Lung (tissue), 12 donors: ENCODE results near the gene SNX27. TPM values are rescaled to one million over a fixed set of nuclear protein-coding genes. Genes with fewer than 3 reads are reported as not detected.
A peak's percentile ranks its signal among the peaks of the same experiment; 100 is the strongest.
"Not testable (repeated sequence)": the region's sequence is repeated elsewhere in the genome, so short reads cannot be mapped to it uniquely, and the experiment has no call there.

Source experiments
- ATAC-seq: fragments of 200-7000 bp; cut with Tn5 transposase; one replicate; pipeline ENCODE4 v1.9.1; 2020; ENCODE audit warnings: moderate number of reproducible peaks; ENCODE audit not compliant: insufficient read depth, low FRiP score
- DNase-seq, 3 donors: peaks; one replicate each; pipeline ENCODE4 v3.0.0-alpha.2; 2013 to 2017
- H3K27ac ChIP-seq, 2 donors: one replicate each; pipeline ENCODE4 v1.5.1; 2013; ENCODE audit warnings: mild to moderate bottlenecking in 2 of 2, moderate library complexity in 2 of 2, control low read depth in 1 of 2, inconsistent platforms in 1 of 2, low read depth in 1 of 2, low read length in 1 of 2
- H3K27me3 ChIP-seq, 3 donors: one replicate each; pipeline ENCODE4 v1.5.1; 2013; ENCODE audit warnings: low read length in 2 of 3; ENCODE audit not compliant: control insufficient read depth in 3 of 3, insufficient read depth in 3 of 3
- H3K36me3 ChIP-seq, 4 donors: one replicate each; pipeline ENCODE4 v1.5.1; 2013; ENCODE audit warnings: low read length in 4 of 4, mild to moderate bottlenecking in 1 of 4, moderate library complexity in 1 of 4; ENCODE audit not compliant: control insufficient read depth in 4 of 4, insufficient read depth in 4 of 4
- H3K4me1 ChIP-seq, 5 donors: one replicate each; pipeline ENCODE4 v1.5.1; 2013; ENCODE audit warnings: low read length in 5 of 5, mild to moderate bottlenecking in 2 of 5, moderate library complexity in 1 of 5; ENCODE audit not compliant: control insufficient read depth in 5 of 5, insufficient read depth in 5 of 5
- H3K4me3 ChIP-seq: one replicate; pipeline ENCODE4 v1.5.1; 2013; ENCODE audit warnings: mild to moderate bottlenecking, control low read depth, moderate library complexity
- H3K9ac ChIP-seq, 2 donors: one replicate each; pipeline ENCODE4 v1.5.1; 2013; ENCODE audit warnings: low read length in 2 of 2, control low read depth in 1 of 2; ENCODE audit not compliant: insufficient read depth in 1 of 2
- H3K9me3 ChIP-seq, 4 donors: one replicate each; pipeline ENCODE4 v1.5.1; 2013; ENCODE audit warnings: low read length in 3 of 4, mild to moderate bottlenecking in 1 of 4, moderate library complexity in 1 of 4; ENCODE audit not compliant: control insufficient read depth in 4 of 4, insufficient read depth in 3 of 4
- WGBS, 2 donors: extraction: QIAGEN DNeasy Blood & Tissue Kit; methylation state at CpG; one replicate each; pipeline ENCODE4 v1.1.7; 2013; 5-methylcytosine and 5-hydroxymethylcytosine counted together
- polyA plus RNA-seq, 2 donors: library from polyadenylated mRNA; stranded (reverse); fragments of 200-250 nt; gene quantifications; one replicate each; pipeline ENCODE4 v1.2.1, GENCODE V29; 2013
- total RNA-seq, 2 donors: library from RNA; depleted of rRNA in 1 of 2; stranded (reverse); fragments of >200 nt in 1 of 2; gene quantifications; one replicate each; pipeline ENCODE4 v1.2.1, GENCODE V29; 2014 to 2021
- TF ChIP-seq, protein P1 (sequence below): IDR thresholded peaks from 2 replicates; pipeline ENCODE4 v1.5.1; 2012; ENCODE audit warnings: mild to moderate bottlenecking; ENCODE audit errors: control extremely low read depth, extremely low read depth
- donor health status: control.
- donor health status: control.
- donor health status: Bipolar disorder and iron deficiency.
- donor health status: healthy.
- donor health status: DM: yes; HTN: yes; CAD: no.

The SNX27 gene
- total and polyA plus RNA-seq, 4 donors, result 12.1 to 63.7 (median 26.5) TPM

DNA sequence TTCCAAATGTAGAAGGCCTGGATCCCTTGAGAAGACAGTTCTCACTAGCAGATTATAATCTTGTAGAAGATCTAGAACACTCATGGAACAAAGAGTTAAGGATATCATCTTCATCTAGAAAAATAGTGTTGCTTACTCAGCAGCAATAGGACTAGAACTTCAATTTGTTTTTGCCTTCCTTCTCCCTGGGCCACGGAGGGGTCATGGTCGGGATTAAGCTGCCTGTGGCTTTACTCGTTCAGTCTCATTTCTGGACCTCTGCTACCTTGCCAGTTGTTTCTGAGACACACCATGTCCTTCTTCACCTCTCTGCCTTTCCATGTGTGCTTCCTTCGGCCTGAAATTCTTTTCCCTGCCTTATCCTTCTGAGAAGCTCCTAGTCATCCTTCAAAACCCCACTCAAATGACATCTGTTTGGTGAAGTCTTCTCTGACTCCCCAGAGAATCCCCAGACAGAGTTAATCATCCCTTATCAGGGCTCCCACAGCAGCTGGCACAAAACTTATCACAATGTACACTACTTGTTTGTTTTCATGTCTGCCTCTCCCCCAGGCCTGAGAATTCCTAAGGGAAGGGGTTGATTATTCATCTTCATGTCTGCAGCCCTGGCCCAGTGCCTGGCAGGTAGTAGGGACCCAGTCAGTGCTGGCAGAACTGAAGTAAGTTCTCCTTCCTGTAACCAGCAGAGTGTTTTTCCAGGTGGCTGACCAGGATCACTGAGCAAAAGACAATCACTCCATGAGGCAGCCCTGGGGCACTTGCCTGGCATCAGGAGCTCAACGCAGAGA lies 15.5 kb upstream of the SNX27 start:
- TF ChIP-seq, protein P1, sequence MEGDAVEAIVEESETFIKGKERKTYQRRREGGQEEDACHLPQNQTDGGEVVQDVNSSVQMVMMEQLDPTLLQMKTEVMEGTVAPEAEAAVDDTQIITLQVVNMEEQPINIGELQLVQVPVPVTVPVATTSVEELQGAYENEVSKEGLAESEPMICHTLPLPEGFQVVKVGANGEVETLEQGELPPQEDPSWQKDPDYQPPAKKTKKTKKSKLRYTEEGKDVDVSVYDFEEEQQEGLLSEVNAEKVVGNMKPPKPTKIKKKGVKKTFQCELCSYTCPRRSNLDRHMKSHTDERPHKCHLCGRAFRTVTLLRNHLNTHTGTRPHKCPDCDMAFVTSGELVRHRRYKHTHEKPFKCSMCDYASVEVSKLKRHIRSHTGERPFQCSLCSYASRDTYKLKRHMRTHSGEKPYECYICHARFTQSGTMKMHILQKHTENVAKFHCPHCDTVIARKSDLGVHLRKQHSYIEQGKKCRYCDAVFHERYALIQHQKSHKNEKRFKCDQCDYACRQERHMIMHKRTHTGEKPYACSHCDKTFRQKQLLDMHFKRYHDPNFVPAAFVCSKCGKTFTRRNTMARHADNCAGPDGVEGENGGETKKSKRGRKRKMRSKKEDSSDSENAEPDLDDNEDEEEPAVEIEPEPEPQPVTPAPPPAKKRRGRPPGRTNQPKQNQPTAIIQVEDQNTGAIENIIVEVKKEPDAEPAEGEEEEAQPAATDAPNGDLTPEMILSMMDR, result no peak
- no peaks in the 10 kb centered on the region for H3K36me3 ChIP-seq
- DNase-seq (no peak), ATAC-seq (no peak)
- WGBS, 2 donors, result 87 to 90% methylated on average over 5 of the region's 5 CpGs
- H3K4me3 ChIP-seq, result no peak overlapping the region
- H3K4me1 ChIP-seq, result peaks cover 0 to 3% (median 0%) of the 10 kb centered on the region in 5 donors
- no peak overlapping the region for H3K27ac ChIP-seq
- no peak overlapping the region for H3K9ac ChIP-seq
- H3K27me3 ChIP-seq, result peaks cover 0 to 2% (median 0%) of the 10 kb centered on the region in 3 donors
- no peaks in the 10 kb centered on the region for H3K9me3 ChIP-seq

DNA sequence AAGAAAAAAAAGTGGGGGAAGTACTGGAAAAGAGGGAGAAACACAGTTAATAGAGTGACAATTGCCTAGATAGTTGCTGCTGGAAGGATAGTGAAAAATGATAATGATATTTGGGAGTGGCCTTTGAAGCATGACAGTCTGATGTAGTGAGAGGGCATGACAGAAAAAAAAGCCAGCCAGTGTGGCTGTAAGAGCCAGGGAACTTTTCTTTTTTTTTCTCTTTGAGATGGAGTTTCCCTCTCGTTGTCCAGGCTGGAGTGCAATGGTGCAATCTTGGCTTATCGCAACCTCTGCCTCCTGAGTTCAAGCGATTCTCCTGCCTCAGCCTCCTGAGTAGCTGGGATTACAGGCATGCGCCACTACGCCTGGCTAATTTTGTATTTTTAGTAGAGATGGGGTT lies 9.3 kb upstream of the SNX27 start:
- not testable (repeated sequence) for H3K9me3 ChIP-seq, H3K27ac ChIP-seq, H3K9ac ChIP-seq, DNase-seq, ATAC-seq, H3K27me3 ChIP-seq, H3K36me3 ChIP-seq, H3K4me3 ChIP-seq, H3K4me1 ChIP-seq
- 66 to 72% methylated on average over 5 of the region's 5 CpGs for WGBS, 2 donors

DNA sequence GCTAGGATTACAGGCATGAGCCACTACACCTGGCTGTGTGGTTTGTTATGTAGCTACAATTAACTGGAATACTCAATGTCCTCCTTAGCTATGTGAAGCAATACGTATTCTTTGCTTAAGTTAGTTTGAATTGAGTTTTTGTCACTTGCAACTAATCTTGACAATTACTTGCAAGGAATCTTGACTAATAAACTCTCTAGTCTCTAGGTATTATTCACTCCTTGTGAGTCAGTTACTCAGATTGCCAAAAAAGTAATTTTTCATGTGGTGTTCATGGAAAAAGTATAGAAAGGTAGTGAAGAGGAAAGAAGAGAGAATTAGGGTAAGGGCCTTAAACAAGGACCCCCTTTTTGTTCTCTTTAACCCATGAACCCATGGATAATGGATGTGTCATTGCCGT lies 7.6 kb upstream of the SNX27 start:
- Histone ChIP-seq H3K36me3 (no peaks in the 10 kb centered on the region), H3K9me3 (peaks cover 0 to 4% (median 0%) of the 10 kb centered on the region in 4 donors), H3K4me1 (peaks cover 0 to 3% (median 0%) of the 10 kb centered on the region in 5 donors), H3K27ac (no peak overlapping the region), H3K27me3 (peaks cover 0 to 3% (median 0%) of the 10 kb centered on the region in 3 donors), H3K9ac (no peak overlapping the region), H3K4me3 (no peak overlapping the region)
- DNase-seq, result no peak
- no peak for ATAC-seq
- TF ChIP-seq, protein P1, result no peak
- 83 to 85% methylated on average over 2 of the region's 2 CpGs for WGBS, 2 donors

DNA sequence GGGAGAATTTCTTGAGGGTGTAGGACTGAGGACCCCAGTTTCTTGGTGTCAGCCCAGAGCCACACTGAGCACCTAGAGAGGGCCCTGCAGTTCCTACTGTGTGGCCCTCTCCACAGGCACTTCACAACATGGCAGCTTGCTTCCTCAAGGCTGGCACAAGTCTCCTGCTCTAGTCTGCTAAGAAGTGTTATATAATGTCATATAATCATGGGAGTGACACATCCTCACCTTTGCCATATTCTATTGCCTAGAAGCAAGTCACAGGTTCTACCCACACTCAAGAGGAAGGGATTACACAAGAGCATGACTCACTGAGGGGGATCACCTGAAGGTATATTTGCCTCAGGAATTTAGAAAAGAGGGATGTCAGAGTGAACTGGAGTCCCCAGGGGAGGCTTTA lies 5.5 kb upstream of the SNX27 start:
- no peak for DNase-seq
- TF ChIP-seq, protein P1, result no peak
- Histone ChIP-seq H3K4me1 (peaks cover 0 to 3% (median 2%) of the 10 kb centered on the region in 5 donors), H3K9ac (no peak overlapping the region), H3K27ac (peak overlapping the region in 1 of 2 donors; percentile 44), H3K36me3 (no peaks in the 10 kb centered on the region), H3K9me3 (peaks cover 0 to 4% (median 0%) of the 10 kb centered on the region in 4 donors), H3K4me3 (no peak overlapping the region), H3K27me3 (peaks cover 0 to 3% (median 0%) of the 10 kb centered on the region in 3 donors)
- no peak for ATAC-seq
